ENCODE data around the gene CERT1. TPM values are rescaled to one million over a fixed set of nuclear protein-coding genes. Genes with fewer than 3 reads are reported as not detected.
A peak's percentile ranks its signal among the peaks of the same experiment; 100 is the strongest.

Gene CERT1
- total RNA-seq, 1 experiment from 2014 or later: 17.6 TPM

DNA sequence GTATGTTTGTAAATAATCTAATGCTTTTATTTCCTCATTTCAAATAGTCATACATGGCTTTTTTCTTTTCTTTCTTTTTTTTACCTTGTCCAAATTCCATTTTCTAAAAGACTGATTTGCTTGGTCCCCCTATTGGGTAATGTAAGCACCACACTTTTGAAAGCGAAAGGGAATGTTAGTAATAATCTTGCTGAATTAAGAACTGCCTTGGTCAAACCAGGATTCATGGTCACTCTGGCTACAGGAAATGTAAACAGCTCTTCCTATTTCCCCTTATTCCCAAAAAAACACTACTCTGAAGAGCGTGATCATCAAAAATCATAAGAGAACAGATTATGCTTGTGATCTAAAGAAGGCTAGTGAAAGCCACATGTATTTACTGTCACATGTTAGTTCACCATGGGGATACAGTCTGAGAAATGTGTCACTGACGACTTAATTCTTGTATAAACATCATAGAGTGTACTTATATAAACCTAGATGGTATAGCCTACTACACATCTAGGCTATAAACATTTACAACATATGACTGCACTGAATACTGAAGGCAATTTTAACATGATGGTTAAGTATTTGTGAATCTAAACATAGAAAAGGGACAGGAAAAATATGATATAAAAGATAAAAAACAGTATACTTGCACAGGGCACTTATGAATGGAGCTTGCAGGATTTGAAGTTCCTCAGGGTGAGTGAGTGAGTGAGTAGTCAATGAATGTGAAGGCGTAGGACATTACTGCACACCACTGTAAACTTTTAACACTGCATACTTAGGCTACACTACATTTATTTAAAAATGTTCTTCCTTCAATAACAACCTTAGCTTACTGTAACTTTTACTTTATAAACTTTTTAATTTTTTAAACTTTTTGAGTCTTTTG is 99.1 kb downstream of the CERT1 start:
- DNase-seq (ENCODE audit: low spot score): peak; percentile 51

- DNase-seq (ENCODE audit: low spot score): no peak
Measured at GRCh38 chr5:75405296-75405695, 106.1 kb downstream of the CERT1 start.

DNA sequence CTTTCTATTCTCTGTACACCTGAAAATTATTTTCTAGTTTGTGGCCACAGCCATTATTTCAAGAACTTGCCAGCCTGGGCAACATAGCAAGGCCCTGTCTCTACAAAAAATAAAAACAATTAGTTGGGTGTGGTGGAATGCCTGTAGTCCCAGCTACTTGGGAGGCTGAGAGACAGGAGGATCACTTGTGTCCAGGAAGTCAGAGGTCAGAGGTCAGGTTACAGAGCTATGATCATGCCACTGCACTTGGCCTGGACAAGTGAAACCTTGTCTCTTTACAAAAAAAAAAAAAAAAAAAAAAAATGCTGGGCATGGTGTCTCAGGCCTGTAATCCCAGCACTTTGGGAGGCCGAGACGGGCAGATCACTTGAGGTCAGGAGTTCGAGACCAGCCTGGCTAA is 116.2 kb downstream of the CERT1 start:
- no peak for DNase-seq (ENCODE audit: low spot score)

GRCh38 chr5:75389430-75389829 is 122.0 kb downstream of the CERT1 start:
- no peak for DNase-seq (ENCODE audit: low spot score)

DNA sequence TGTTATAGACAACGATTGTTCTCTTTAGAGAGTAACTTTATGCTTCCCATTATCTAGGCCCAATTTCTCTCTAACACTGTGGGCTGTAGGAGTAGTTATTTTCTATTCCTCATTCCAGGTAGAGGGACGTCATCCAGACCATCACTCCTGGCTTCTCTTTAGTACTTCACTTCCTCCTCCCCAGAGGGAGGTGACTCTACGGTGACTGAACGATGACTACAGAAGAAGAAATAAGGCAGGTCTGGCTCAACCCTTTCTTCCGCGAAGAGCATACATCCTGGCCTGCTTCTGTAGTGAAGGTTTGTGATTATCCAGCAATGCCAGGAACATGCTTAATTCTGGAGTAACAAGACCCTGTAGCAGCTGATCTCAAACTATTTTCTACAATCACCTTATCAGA is 123.6 kb downstream of the CERT1 start:
- DNase-seq (ENCODE audit: low spot score): no peak

- no peak for DNase-seq (ENCODE audit: low spot score)
Measured at GRCh38 chr5:75384218-75384617, 127.2 kb downstream of the CERT1 start.

DNA sequence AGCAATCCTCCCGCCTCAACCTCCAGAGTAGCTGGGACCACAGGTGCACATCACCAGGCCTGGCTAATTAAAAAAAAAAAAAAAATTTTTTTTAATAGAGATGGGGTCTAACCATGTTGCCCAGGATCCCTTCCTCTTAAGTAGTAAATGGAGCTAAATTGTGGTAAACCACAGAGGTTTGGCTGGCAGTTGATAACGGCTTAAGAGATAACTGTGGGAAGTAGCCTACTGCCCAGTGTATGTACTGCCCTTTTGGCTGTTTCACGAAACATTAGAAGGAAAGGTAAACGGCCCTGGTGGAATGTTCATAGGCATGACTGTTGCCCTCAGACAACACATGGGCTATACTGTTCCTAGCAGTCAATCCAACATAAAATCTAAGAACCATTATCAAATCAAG is 130.0 kb downstream of the CERT1 start:
- no peak for DNase-seq (ENCODE audit: low spot score)

- DNase-seq (ENCODE audit: low spot score): no peak
Measured at GRCh38 chr5:75380099-75380498, 131.3 kb downstream of the CERT1 start.

DNA sequence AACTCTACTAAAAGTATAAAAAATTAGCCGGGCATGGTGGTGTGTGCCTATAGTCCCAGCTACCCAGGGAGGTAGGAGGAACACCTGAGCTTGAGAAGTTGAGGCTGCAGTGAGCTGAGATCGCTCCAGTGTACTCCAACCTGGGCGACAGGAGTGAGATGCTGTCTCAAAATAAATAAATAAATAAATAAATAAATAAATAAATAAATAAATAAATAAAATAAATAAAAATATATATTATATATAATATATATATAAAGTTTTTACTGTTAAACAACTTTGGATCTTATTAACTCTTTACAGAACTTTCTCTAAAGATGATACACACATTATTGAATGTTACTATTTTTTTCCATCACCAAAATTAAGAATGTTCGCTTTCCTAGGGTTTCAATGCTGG is 136.0 kb downstream of the CERT1 start:
- DNase-seq (ENCODE audit: low spot score): no peak

DNA sequence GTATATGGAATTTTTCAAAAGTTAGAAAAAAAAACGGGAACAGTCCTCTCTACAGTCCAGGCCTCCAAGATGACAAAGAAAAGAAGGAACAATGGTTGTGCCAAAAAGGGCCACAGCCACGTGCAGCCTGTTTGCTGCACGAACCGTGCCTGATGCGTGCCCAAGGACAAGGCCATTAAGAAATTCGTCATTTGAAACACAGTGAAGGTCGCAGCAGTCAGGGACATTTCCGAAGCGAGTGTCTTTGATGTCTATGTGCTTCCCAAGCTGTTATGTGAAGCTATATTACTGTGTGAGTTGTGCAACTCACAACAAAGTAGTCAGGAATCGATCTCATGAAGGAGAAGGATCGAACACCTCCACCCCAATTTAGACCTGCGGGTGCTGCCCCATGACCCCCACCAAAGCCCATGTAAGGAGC is 137.0 kb downstream of the CERT1 start:
- DNase-seq (ENCODE audit: low spot score): no peak

- DNase-seq (ENCODE audit: low spot score): no peak
Measured at GRCh38 chr5:75373862-75374261, 137.6 kb downstream of the CERT1 start.

GRCh38 chr5:75368391-75368790 is 143.0 kb downstream of the CERT1 start:
- no peak for DNase-seq (ENCODE audit: low spot score)

- no peak for DNase-seq (ENCODE audit: low spot score)
Measured at GRCh38 chr5:75367401-75367800, 144.0 kb downstream of the CERT1 start.

- no peak for DNase-seq (ENCODE audit: low spot score)
Measured at GRCh38 chr5:75366787-75367186, 144.6 kb downstream of the CERT1 start.

GRCh38 chr5:75365740-75366139 is 145.7 kb downstream of the CERT1 start:
- no peak for DNase-seq (ENCODE audit: low spot score)

DNA sequence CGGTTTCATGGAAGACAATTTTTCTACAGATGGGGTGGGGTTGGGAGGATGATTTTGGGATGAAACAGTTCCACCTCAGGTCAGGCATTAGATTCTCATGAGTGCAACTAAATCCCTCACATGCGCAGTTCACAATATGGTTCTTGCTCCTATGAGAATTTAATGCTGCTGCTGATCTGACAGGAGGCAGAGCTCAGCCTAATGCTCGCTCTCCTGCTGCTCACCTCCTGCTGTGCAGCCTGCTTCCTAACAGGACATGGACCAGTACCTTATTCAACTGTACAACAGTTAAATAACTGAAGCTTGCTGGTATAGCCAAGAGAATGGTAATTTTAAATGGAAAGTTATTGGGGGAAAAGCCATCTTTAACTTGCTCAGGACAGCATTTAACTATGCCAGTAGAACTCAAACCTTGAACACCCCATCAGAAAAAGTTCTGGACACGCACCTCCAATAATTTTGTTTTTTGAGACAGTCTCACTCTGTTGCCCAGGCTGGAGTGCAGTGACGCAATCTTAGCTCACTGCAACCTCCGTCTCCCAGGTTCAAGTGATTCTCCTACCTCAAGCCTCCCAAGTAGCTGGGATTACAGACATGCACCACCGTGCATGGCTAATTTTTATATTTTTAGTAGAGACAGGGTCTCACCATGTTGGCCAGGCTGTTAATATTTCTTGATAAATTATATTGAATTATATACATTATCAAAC is 146.7 kb downstream of the CERT1 start:
- no peak for DNase-seq (ENCODE audit: low spot score)

DNA sequence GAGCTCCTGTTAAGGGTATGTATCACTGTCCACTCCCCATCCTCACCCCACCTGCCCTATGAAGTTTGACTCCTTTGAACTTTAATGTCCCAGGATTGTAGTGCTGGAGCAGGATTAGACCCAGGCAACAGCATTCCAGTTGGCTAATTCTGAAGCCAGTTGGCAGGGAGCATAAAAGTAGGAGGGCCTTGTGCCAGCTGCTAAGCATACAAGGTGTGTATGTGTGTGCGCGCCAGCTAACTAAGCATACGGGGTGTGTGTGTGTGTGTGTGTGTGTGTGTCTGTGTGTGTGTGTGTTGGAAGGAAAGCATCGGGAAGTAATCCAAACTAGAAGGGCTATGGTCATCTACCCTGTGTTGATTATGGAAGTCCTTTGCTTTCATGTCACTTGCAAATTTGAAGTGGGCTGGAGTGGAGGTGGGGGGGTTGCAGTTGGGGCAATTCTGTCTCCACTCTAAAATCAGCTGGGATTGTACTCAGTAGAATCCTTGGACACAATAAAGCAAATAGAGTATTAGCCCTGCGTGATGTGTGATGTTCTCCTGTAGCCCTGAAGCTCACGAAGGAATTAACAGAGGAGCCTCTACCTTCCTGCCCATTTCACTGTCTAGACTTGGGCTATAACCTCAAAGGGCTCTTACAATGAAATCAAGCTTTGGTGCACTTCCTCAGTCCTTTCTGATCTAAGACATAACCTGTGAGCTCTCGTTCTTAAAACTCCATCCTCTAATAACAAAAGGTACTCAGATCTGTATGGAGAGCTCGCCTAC is 147.5 kb downstream of the CERT1 start:
- DNase-seq (ENCODE audit: low spot score): no peak

- no peak for DNase-seq (ENCODE audit: low spot score)
Measured at GRCh38 chr5:75363111-75363510, 148.3 kb downstream of the CERT1 start.

DNA sequence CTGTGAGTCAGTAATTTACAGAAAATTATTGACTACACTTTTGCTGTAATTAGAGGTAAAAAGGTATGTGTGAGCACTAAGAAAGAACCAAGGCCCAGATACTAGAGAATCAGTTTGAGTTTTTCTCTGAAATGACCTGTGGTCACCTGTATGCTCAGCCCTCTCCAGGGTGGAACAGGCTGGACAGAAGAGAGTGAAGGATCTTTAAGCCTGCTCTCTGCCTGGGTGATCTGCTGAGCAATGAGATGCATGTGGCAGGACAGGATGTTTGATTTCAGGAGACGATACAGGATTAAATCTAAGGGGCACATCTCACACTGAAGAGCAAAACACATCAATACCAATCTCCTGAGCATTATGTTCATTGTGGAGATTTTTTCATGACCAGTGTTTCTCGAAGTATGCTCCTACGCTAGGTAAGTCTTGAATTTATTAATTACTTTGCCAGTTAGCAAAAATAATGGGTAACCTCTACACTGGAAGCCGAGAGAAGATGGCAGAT is 148.9 kb downstream of the CERT1 start:
- no peak for DNase-seq (ENCODE audit: low spot score)

DNA sequence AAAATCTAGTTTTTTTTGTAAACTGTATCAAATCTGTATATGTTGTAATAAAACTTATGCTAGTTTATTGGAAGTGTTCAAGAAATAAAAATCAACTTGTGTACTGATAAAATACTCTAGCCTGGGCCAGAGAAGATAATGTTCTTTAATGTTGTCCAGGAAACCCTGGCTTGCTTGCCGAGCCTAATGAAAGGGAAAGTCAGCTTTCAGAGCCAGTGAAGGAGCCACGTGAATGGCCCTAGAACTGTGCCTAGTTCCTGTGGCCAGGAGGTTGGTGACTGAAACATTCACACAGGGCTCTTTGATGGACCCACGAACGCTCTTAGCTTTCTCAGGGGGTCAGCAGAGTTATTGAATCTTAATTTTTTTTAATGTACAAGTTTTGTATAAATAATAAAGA is 150.1 kb downstream of the CERT1 start:
- DNase-seq (ENCODE audit: low spot score): no peak

DNA sequence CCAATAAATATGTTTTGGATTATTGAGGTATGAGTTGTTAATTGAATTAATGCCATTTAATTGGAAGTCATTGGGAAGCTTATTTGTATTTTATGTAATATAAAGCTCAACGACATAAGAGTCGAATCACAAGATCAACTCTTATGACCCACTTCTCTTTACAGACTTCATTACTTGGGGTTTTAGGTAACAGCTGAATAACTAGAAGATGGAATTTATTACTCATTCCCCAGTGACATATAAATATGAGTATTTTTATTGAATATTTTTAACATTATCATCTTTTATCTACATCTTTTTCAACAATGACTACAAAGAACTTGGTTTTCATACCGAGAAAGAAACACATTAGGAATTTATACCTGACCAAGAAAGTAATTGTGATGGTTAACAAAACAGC is 153.3 kb downstream of the CERT1 start:
- no peak for DNase-seq (ENCODE audit: low spot score)

DNA sequence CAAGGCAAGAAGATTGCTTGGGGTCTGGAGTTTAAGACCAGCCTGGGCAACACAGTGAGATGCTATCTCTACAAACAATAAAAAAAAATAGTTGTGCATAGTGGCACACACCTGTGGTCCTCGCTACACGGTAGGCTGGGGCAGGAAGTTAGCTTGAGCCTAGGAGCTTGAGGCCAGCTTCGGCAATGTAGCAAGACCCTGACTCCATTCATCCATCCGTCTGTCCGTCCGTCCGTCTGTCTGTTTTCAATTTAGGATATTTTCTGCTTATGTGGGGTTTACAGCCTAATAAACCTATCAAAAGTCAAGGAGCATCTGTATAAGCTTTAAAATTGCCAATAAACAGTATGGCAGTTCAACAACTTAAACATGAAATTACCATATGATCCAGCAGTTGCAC is 154.7 kb downstream of the CERT1 start:
- DNase-seq (ENCODE audit: low spot score): no peak

Data from A172 (cell line).